Activated T-cell treated with anti-CD3 and anti-CD28 coated beads for 4 hours (primary cell): ENCODE results near the gene STK11IP.

Experiments used
- DNase-seq: peaks from one replicate; pipeline ENCODE4 v3.0.0-alpha.2; 2020

STK11IP gene

GRCh38 chr2:219621935-219622334 is 24.3 kb downstream of the STK11IP start:
- no peak for DNase-seq

GRCh38 chr2:219622472-219622871 is 24.8 kb downstream of the STK11IP start:
- DNase-seq: no peak

- DNase-seq: no peak
Measured at GRCh38 chr2:219624565-219624964, 26.9 kb downstream of the STK11IP start.

GRCh38 chr2:219625179-219625578 is 27.5 kb downstream of the STK11IP start:
- DNase-seq: no peak

- no peak for DNase-seq
Measured at GRCh38 chr2:219626540-219626939, 28.9 kb downstream of the STK11IP start.

GRCh38 chr2:219627103-219628100 is 29.7 kb downstream of the STK11IP start, which contains the start of gene SLC4A3:
TSS of gene SLC4A3 (plus strand) at chr2:219627630. CDS start at chr2:219627993, 363 bp downstream.
- DNase-seq: no peak

GRCh38 chr2:219628235-219628985 is 30.8 kb downstream of the STK11IP start:
- DNase-seq: no peak

- no peak for DNase-seq
Measured at GRCh38 chr2:219628986-219629901, 31.6 kb downstream of the STK11IP start.

GRCh38 chr2:219629976-219630695 is 32.5 kb downstream of the STK11IP start:
- DNase-seq: no peak

- no peak for DNase-seq
Measured at GRCh38 chr2:219630770-219631405, 33.2 kb downstream of the STK11IP start.

GRCh38 chr2:219631406-219631891 is 33.8 kb downstream of the STK11IP start:
- DNase-seq: no peak

GRCh38 chr2:219631904-219632759 is 34.5 kb downstream of the STK11IP start:
- DNase-seq: no peak

GRCh38 chr2:219632760-219633105 is 35.1 kb downstream of the STK11IP start:
- no peak for DNase-seq

GRCh38 chr2:219633276-219634065 is 35.8 kb downstream of the STK11IP start:
- no peak for DNase-seq

GRCh38 chr2:219634171-219634940 is 36.7 kb downstream of the STK11IP start:
- DNase-seq: no peak

GRCh38 chr2:219634951-219635751 is 37.5 kb downstream of the STK11IP start:
- no peak for DNase-seq

GRCh38 chr2:219636144-219636915 is 38.7 kb downstream of the STK11IP start:
- no peak for DNase-seq
